ENCODE measurements around the gene G3BP2. TPM values are rescaled to one million over a fixed set of nuclear protein-coding genes. Genes with fewer than 3 reads are reported as not detected.
A peak's percentile ranks its signal among the peaks of the same experiment; 100 is the strongest.

The G3BP2 gene
- total and polyA plus RNA-seq, 2 experiments from 2014 or later: 103 to 411 TPM

DNA sequence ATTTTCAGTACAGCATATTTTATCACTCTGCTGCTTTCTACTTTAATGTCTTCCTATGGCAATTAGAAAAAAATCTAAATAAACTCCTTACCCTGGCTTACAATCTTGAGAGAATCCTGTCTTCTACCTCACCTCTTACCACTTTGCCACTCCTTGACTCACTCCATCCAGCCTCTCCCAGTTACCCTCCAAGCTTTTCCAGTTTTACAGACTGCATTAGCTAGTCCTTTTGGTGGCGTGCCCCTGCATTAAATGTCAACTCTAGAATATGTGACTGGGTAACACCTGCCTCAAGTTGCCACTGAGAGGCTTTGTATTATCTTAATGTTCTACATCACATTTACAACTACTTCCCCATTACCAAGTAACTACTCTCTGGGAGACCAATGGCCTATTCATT, 35.4 kb downstream of the G3BP2 start (continued):
- TF ChIP-seq, protein P1, sequence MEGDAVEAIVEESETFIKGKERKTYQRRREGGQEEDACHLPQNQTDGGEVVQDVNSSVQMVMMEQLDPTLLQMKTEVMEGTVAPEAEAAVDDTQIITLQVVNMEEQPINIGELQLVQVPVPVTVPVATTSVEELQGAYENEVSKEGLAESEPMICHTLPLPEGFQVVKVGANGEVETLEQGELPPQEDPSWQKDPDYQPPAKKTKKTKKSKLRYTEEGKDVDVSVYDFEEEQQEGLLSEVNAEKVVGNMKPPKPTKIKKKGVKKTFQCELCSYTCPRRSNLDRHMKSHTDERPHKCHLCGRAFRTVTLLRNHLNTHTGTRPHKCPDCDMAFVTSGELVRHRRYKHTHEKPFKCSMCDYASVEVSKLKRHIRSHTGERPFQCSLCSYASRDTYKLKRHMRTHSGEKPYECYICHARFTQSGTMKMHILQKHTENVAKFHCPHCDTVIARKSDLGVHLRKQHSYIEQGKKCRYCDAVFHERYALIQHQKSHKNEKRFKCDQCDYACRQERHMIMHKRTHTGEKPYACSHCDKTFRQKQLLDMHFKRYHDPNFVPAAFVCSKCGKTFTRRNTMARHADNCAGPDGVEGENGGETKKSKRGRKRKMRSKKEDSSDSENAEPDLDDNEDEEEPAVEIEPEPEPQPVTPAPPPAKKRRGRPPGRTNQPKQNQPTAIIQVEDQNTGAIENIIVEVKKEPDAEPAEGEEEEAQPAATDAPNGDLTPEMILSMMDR (conservative IDR thresholded peaks at IDR 0.05; ENCODE audit: low read depth in 2 of 2): no peak
- TF ChIP-seq, protein P2, sequence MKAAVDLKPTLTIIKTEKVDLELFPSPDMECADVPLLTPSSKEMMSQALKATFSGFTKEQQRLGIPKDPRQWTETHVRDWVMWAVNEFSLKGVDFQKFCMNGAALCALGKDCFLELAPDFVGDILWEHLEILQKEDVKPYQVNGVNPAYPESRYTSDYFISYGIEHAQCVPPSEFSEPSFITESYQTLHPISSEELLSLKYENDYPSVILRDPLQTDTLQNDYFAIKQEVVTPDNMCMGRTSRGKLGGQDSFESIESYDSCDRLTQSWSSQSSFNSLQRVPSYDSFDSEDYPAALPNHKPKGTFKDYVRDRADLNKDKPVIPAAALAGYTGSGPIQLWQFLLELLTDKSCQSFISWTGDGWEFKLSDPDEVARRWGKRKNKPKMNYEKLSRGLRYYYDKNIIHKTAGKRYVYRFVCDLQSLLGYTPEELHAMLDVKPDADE (IDR thresholded peaks at IDR 0.05): no peak

DNA sequence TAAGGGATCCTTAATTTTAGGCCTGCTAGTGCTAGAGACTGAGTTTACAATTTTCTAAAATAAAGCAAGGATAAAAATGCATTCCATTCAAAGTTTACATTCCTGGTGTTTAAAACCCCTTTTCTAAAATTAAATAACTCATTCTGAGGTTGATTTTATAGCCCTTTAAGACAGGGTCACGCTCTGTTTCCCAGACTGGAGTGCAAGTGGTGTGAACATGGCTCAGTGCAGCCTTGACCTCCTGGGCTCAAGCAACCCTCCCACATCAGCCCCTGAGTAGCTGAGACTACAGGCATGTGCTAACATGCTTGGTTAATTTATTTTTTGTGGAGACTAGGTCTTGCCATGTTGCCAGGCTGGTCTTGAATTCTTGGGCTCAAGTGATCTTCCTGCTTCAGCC, 36.0 kb downstream of the G3BP2 start:
- H3K4me3 ChIP-seq: no peak overlapping the region
- Mint-ChIP-seq H3K9me3 (no peaks in the 10 kb centered on the region; the same call in 2 of the 3 replicates), H3K27ac (no peak overlapping the region), H3K4me3 (no peak overlapping the region), H3K27me3 (ENCODE audit: insufficient read depth, low read depth, poor library complexity) (peaks cover 5% of the 10 kb centered on the region), H3K36me3 (ENCODE audit: low read depth) (peaks cover 11% of the 10 kb centered on the region; the same call in 2 of the 3 replicates), H3K4me1 (peaks cover 5% of the 10 kb centered on the region; the same call in 2 of the 3 replicates)
- no peaks in the 10 kb centered on the region for H3K36me3 ChIP-seq (ENCODE audit: insufficient read depth)
- peak; percentile 14; the same call in 2 of the 3 replicates for ATAC-seq
- no peak overlapping the region for H3K27ac ChIP-seq (ENCODE audit: low read depth)
- H3K4me2 ChIP-seq: no peak overlapping the region
- no peak for TF ChIP-seq JUNB (IDR thresholded peaks at IDR 0.05; ENCODE audit: unreplicated experiment)
- TF ChIP-seq CREB1 (CRISPR knock-in tag; IDR thresholded peaks at IDR 0.05; ENCODE audit: low read depth): no peak
- TF ChIP-seq EZH2phosphoT487 (IDR thresholded peaks at IDR 0.05; ENCODE audit: unreplicated experiment): no peak
- TF ChIP-seq, protein P1 (conservative IDR thresholded peaks at IDR 0.05; ENCODE audit: low read depth in 2 of 2): no peak
- no peak for TF ChIP-seq POLR2AphosphoS5 (IDR thresholded peaks at IDR 0.05; ENCODE audit: low read depth)
- no peak for TF ChIP-seq STAT1 (IDR thresholded peaks at IDR 0.05; ENCODE audit: unreplicated experiment)
- TF ChIP-seq, protein P2 (IDR thresholded peaks at IDR 0.05): no peak
- TF ChIP-seq, protein P3, sequence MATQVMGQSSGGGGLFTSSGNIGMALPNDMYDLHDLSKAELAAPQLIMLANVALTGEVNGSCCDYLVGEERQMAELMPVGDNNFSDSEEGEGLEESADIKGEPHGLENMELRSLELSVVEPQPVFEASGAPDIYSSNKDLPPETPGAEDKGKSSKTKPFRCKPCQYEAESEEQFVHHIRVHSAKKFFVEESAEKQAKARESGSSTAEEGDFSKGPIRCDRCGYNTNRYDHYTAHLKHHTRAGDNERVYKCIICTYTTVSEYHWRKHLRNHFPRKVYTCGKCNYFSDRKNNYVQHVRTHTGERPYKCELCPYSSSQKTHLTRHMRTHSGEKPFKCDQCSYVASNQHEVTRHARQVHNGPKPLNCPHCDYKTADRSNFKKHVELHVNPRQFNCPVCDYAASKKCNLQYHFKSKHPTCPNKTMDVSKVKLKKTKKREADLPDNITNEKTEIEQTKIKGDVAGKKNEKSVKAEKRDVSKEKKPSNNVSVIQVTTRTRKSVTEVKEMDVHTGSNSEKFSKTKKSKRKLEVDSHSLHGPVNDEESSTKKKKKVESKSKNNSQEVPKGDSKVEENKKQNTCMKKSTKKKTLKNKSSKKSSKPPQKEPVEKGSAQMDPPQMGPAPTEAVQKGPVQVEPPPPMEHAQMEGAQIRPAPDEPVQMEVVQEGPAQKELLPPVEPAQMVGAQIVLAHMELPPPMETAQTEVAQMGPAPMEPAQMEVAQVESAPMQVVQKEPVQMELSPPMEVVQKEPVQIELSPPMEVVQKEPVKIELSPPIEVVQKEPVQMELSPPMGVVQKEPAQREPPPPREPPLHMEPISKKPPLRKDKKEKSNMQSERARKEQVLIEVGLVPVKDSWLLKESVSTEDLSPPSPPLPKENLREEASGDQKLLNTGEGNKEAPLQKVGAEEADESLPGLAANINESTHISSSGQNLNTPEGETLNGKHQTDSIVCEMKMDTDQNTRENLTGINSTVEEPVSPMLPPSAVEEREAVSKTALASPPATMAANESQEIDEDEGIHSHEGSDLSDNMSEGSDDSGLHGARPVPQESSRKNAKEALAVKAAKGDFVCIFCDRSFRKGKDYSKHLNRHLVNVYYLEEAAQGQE (IDR thresholded peaks at IDR 0.05; ENCODE audit: unreplicated experiment): no peak
- no peak for TF ChIP-seq ZNF331 (CRISPR knock-in tag; IDR thresholded peaks at IDR 0.05; ENCODE audit: low read depth)
- TF ChIP-seq ZNF114 (CRISPR knock-in tag; IDR thresholded peaks at IDR 0.05): no peak
- TF ChIP-seq EZH2 (IDR thresholded peaks at IDR 0.05; ENCODE audit: low read depth, unreplicated experiment): no peak
- TF ChIP-seq NANOG (IDR thresholded peaks at IDR 0.05; ENCODE audit: borderline replicate concordance): no peak
- H3F3A ChIP-seq (replicated peaks; ENCODE audit: low read depth): no peaks in the 10 kb centered on the region; the same call in 1 of the 2 replicates
- H4K20me1 ChIP-seq (replicated peaks; ENCODE audit: insufficient read depth): no peaks in the 10 kb centered on the region
- H3K27me3 ChIP-seq (ENCODE audit: insufficient read depth): no peaks in the 10 kb centered on the region
- no peaks in the 10 kb centered on the region for H3K9me2 ChIP-seq (ENCODE audit: insufficient read depth)
- no peak for DNase-seq (ENCODE audit: low spot score)
- H3K79me2 ChIP-seq (replicated peaks; ENCODE audit: insufficient read depth): no peaks in the 10 kb centered on the region
- no peaks in the 10 kb centered on the region for H3K4me1 ChIP-seq (ENCODE audit: insufficient read depth)
- no peak overlapping the region for H2AFZ ChIP-seq
